ENCODE results near the gene PTPRT.

GRCh38 chr20:43191946-43192863 lies 2.5 kb upstream of the PTPRT start:
- TF ChIP-seq CTCF (IDR thresholded peaks at IDR 0.05) (no peak), POLR2A (IDR thresholded peaks at IDR 0.05) (no peak)
